K562 (cell line): Measurements from ENCODE around the gene HUS1. TPM values are rescaled to one million over a fixed set of nuclear protein-coding genes. Genes with fewer than 3 reads are reported as not detected.

Experiments used
- EGR1 ChIP-seq: fragments of 450-650 bp; conservative IDR thresholded peaks from 2 replicates; pipeline ENCODE4 v1.6.1; 2017; ENCODE audit warnings: mild to moderate bottlenecking
- EWSR1 ChIP-seq: fragments of 450-650 bp; IDR thresholded peaks from 2 replicates; pipeline ENCODE4 v1.6.1; 2018; ENCODE audit warnings: borderline replicate concordance, mild to moderate bottlenecking, low read depth, moderate library complexity; ENCODE audit not compliant: partially characterized antibody
- FOSL1 ChIP-seq: fragments of 200-800 bp; sonication (Bioruptor generic); conservative IDR thresholded peaks from 2 replicates; pipeline ENCODE4 v1.6.1; 2016; ENCODE audit warnings: missing genetic modification characterization, missing compliant biosample characterization
- KDM1A ChIP-seq, 2 experiments: fragments of 450-650 bp; IDR thresholded peaks; 2 replicates each; pipeline ENCODE4 v1.6.1; 2016; ENCODE audit warnings: mild to moderate bottlenecking in 2 of 2
- KLF1 ChIP-seq: fragments of 450-650 bp; IDR thresholded peaks from 2 replicates; pipeline ENCODE4 v1.6.1; 2016; ENCODE audit warnings: missing genetic modification characterization, missing compliant biosample characterization
- RBM22 ChIP-seq: fragments of 200-400 bp; formaldehyde crosslinking; IDR thresholded peaks from 2 replicates; pipeline ENCODE4 v1.6.1; 2018; ENCODE audit warnings: low read length, low read depth; ENCODE audit not compliant: poor library complexity, severe bottlenecking
- ZFPM2 ChIP-seq: fragments of 250-450 bp; sonication (Bioruptor Pico); IDR thresholded peaks from 2 replicates; pipeline ENCODE4 v1.5.1; 2022; ENCODE audit warnings: mild to moderate bottlenecking
- ZNF175 ChIP-seq: fragments of 200-800 bp; sonication (Bioruptor generic); IDR thresholded peaks from 2 replicates; pipeline ENCODE4 v1.6.1; 2016; ENCODE audit warnings: low read depth, mild to moderate bottlenecking, missing genetic modification characterization, missing compliant biosample characterization
- polyA plus RNA-seq, 8 experiments: library from polyadenylated mRNA; depleted of rRNA in 4 of 8; stranded (reverse) in 5 of 8; unstranded in 3 of 8; fragments of >200 nt; fragmentation: Nextera tagmentation in 2 of 8; fragmentation: Illumina TruSeq in 1 of 8; extraction: Ambion mirVana in 2 of 8; extraction: Trizol in 1 of 8; gene quantifications; 2 replicates each; pipeline versions ENCODE4 v1.2.1 to v1.2.3, GENCODE V29; 2011 to 2014; ENCODE audit warnings: inconsistent platforms in 1 of 8, missing spikeins in 1 of 8
- total RNA-seq, 7 experiments: library from RNA; depleted of rRNA in 6 of 7; stranded (reverse); fragments of >200 nt in 6 of 7; fragmentation: Illumina TruSeq in 2 of 7; extraction: Trizol in 2 of 7; gene quantifications; 2 replicates each; pipeline versions ENCODE4 v1.2.1 to v1.2.3, GENCODE V29; 2011 to 2021; ENCODE audit warnings: low replicate concordance in 1 of 7
- TF ChIP-seq, protein P1 (sequence below): fragments of 250-450 bp; sonication (Bioruptor Pico); IDR thresholded peaks from 2 replicates; pipeline ENCODE4 v1.4.0; 2020
- TF ChIP-seq, protein P2 (sequence below): IDR thresholded peaks from 2 replicates; pipeline ENCODE4 v1.6.1; 2012; ENCODE audit warnings: low read depth, low read length, improper control_type of control experiment, borderline replicate concordance
- TF ChIP-seq, protein P3 (sequence below): fragments of 450-650 bp; IDR thresholded peaks from 2 replicates; pipeline ENCODE4 v1.7.1; 2018; ENCODE audit warnings: mild to moderate bottlenecking, low read depth; ENCODE audit not compliant: partially characterized antibody
- TF ChIP-seq, protein P4 (sequence below), 3 experiments: fragments of 200-800 bp in 1 of 3; sonication (Bioruptor generic) in 1 of 3; sonication (generic) in 1 of 3; formaldehyde crosslinking in 1 of 3; IDR thresholded peaks; 2 replicates each; pipeline versions ENCODE4 v1.6.1 to v1.8.0; 2016 to 2022; ENCODE audit warnings: mild to moderate bottlenecking in 2 of 3, missing compliant biosample characterization in 2 of 3, missing genetic modification characterization in 2 of 3, missing genetic modification reagents in 1 of 3

HUS1 gene
- total and polyA plus RNA-seq, 9 of the 15 experiments (the other 6 are each of a cell fraction or from before 2014, with no cell fraction given) = 11.5 to 27.0 (median 16.5) TPM

DNA sequence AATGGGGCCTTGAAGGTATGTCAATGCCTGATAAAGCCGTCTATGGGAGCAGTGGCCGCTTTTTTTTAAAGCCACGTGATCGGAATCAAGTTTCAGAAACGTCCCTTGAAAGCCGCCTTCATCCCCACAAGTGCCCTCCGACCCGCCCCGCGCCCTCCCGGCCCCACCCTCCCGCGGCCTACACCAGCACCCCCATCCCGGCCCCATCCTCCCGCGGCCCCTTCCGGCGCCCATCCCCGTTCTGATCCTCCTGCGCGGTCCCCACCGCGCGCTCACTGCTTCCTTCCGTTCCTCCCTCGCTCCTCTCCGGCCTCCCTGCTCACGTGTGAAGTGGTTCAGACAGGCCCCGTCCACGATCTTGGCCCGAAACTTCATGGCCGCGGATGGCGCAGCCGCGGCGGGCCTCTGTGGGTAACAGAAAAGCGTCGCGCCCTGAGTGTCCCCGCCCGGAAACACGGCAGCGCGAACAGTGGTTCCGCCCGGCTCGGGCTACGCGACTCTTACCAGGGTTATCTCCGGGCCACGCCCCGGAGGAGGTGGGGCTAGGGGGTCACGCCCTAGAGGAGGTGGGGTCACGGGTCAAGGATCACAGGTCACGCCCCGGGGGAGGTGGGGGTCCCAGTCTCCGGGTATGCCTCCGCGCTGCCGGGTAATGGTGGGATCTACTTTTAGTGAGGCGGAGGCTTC, at the start of gene HUS1 (continued):
- TF ChIP-seq, protein P1, sequence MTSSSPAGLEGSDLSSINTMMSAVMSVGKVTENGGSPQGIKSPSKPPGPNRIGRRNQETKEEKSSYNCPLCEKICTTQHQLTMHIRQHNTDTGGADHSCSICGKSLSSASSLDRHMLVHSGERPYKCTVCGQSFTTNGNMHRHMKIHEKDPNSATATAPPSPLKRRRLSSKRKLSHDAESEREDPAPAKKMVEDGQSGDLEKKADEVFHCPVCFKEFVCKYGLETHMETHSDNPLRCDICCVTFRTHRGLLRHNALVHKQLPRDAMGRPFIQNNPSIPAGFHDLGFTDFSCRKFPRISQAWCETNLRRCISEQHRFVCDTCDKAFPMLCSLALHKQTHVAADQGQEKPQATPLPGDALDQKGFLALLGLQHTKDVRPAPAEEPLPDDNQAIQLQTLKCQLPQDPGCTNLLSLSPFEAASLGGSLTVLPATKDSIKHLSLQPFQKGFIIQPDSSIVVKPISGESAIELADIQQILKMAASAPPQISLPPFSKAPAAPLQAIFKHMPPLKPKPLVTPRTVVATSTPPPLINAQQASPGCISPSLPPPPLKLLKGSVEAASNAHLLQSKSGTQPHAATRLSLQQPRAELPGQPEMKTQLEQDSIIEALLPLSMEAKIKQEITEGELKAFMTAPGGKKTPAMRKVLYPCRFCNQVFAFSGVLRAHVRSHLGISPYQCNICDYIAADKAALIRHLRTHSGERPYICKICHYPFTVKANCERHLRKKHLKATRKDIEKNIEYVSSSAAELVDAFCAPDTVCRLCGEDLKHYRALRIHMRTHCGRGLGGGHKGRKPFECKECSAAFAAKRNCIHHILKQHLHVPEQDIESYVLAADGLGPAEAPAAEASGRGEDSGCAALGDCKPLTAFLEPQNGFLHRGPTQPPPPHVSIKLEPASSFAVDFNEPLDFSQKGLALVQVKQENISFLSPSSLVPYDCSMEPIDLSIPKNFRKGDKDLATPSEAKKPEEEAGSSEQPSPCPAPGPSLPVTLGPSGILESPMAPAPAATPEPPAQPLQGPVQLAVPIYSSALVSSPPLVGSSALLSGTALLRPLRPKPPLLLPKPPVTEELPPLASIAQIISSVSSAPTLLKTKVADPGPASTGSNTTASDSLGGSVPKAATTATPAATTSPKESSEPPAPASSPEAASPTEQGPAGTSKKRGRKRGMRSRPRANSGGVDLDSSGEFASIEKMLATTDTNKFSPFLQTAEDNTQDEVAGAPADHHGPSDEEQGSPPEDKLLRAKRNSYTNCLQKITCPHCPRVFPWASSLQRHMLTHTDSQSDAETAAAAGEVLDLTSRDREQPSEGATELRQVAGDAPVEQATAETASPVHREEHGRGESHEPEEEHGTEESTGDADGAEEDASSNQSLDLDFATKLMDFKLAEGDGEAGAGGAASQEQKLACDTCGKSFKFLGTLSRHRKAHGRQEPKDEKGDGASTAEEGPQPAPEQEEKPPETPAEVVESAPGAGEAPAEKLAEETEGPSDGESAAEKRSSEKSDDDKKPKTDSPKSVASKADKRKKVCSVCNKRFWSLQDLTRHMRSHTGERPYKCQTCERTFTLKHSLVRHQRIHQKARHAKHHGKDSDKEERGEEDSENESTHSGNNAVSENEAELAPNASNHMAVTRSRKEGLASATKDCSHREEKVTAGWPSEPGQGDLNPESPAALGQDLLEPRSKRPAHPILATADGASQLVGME = 0 out of 2 replicates have a peak, but pooled peaks have one; percentile 33
- TF ChIP-seq ZFPM2 (CRISPR knock-in tag) (no peak), KDM1A (IDR thresholded peaks at IDR 0.05) (peak in 1 of 2 experiments; percentile 59; a peak in 2 of 4 replicates), EWSR1 (no peak), KLF1 (tag) (peak; percentile 89; the same call in 1 of the 2 replicates), ZNF175 (CRISPR knock-in tag) (0 out of 2 replicates have a peak, but pooled peaks have one; percentile 32), EGR1 (peak; percentile 44), RBM22 (peak; percentile 86), FOSL1 (tag) (peak; percentile 52)
- TF ChIP-seq, protein P2, sequence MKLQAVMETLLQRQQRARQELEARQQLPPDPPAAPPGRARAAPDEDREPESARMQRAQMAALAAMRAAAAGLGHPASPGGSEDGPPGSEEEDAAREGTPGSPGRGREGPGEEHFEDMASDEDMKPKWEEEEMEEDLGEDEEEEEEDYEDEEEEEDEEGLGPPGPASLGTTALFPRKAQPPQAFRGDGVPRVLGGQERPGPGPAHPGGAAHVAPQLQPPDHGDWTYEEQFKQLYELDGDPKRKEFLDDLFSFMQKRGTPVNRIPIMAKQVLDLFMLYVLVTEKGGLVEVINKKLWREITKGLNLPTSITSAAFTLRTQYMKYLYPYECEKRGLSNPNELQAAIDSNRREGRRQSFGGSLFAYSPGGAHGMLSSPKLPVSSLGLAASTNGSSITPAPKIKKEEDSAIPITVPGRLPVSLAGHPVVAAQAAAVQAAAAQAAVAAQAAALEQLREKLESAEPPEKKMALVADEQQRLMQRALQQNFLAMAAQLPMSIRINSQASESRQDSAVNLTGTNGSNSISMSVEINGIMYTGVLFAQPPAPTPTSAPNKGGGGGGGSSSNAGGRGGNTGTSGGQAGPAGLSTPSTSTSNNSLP = 0 out of 2 replicates have a peak, but pooled peaks have one; percentile 38
- TF ChIP-seq, protein P3, sequence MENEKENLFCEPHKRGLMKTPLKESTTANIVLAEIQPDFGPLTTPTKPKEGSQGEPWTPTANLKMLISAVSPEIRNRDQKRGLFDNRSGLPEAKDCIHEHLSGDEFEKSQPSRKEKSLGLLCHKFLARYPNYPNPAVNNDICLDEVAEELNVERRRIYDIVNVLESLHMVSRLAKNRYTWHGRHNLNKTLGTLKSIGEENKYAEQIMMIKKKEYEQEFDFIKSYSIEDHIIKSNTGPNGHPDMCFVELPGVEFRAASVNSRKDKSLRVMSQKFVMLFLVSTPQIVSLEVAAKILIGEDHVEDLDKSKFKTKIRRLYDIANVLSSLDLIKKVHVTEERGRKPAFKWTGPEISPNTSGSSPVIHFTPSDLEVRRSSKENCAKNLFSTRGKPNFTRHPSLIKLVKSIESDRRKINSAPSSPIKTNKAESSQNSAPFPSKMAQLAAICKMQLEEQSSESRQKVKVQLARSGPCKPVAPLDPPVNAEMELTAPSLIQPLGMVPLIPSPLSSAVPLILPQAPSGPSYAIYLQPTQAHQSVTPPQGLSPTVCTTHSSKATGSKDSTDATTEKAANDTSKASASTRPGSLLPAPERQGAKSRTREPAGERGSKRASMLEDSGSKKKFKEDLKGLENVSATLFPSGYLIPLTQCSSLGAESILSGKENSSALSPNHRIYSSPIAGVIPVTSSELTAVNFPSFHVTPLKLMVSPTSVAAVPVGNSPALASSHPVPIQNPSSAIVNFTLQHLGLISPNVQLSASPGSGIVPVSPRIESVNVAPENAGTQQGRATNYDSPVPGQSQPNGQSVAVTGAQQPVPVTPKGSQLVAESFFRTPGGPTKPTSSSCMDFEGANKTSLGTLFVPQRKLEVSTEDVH = peak; percentile 60
- TF ChIP-seq, protein P4, sequence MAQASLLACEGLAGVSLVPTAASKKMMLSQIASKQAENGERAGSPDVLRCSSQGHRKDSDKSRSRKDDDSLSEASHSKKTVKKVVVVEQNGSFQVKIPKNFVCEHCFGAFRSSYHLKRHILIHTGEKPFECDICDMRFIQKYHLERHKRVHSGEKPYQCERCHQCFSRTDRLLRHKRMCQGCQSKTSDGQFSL (CRISPR knock-in tag; IDR thresholded peaks at IDR 0.05) = peak; percentile 90
- TF ChIP-seq, protein P4 (tag; IDR thresholded peaks at IDR 0.05) = peak in 1 of 2 experiments; percentile 91; a peak in 2 of 4 replicates
